ENCODE measurements around the gene RYR2.

DNA sequence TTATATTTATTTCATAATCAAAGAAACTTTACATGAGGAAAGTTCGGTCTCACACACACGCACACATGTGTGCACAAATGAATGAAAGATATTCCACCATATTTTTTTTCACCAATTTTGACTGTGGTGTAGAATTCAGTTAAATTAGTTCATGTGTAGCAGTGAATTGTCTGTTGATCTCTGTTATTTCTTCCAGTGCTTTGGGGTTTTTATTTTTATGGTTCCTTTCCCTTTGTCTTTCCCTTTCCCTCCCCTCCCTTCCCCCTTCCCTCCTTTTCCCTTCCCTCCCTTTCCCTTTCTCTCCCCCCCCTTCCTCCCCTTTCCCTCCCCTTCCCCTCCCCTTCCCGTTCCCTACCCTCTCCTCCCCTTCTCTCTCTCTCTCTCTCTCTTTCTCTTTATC, 8.9 kb downstream of the RYR2 start:
- TF ChIP-seq, protein P1, sequence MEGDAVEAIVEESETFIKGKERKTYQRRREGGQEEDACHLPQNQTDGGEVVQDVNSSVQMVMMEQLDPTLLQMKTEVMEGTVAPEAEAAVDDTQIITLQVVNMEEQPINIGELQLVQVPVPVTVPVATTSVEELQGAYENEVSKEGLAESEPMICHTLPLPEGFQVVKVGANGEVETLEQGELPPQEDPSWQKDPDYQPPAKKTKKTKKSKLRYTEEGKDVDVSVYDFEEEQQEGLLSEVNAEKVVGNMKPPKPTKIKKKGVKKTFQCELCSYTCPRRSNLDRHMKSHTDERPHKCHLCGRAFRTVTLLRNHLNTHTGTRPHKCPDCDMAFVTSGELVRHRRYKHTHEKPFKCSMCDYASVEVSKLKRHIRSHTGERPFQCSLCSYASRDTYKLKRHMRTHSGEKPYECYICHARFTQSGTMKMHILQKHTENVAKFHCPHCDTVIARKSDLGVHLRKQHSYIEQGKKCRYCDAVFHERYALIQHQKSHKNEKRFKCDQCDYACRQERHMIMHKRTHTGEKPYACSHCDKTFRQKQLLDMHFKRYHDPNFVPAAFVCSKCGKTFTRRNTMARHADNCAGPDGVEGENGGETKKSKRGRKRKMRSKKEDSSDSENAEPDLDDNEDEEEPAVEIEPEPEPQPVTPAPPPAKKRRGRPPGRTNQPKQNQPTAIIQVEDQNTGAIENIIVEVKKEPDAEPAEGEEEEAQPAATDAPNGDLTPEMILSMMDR (IDR thresholded peaks at IDR 0.05), result no peak
- no peak for TF ChIP-seq POLR2AphosphoS5 (IDR thresholded peaks at IDR 0.05)

Measured in suprapubic skin (tissue), 3 donors.